Fibroblast of villous mesenchyme (primary cell): ENCODE data around the gene TOMM70. TPM values are rescaled to one million over a fixed set of nuclear protein-coding genes. Genes with fewer than 3 reads are reported as not detected.
A peak's percentile ranks its signal among the peaks of the same experiment; 100 is the strongest.
"Not testable (repeated sequence)": the region's sequence is repeated elsewhere in the genome, so short reads cannot be mapped to it uniquely, and the experiment has no call there.

Source experiments
- DNase-seq: peaks from one replicate; pipeline ENCODE4 v3.0.0-alpha.2; 2010; ENCODE audit warnings: low read depth
- H3K4me3 ChIP-seq: 2 replicates; pipeline ENCODE4 v1.5.1; 2011; ENCODE audit warnings: low read depth, mild to moderate bottlenecking, low read length
- CTCF ChIP-seq: IDR thresholded peaks from 2 replicates; pipeline ENCODE4 v1.5.1; 2012; ENCODE audit warnings: low read depth, mild to moderate bottlenecking, low read length; ENCODE audit not compliant: insufficient read depth
- total RNA-seq: library from RNA; depleted of rRNA; stranded (reverse); fragments of >200 nt; gene quantifications from 2 replicates; pipeline ENCODE4 v1.2.3, GENCODE V29; 2012

Gene TOMM70
- total RNA-seq, 1 donor, result 65.2 TPM

GRCh38 chr3:100358413-100358812, 42.5 kb downstream of the TOMM70 start:
- DNase-seq, result peak; percentile 55
- no peak for TF ChIP-seq CTCF
- no peak overlapping the region for H3K4me3 ChIP-seq

DNA sequence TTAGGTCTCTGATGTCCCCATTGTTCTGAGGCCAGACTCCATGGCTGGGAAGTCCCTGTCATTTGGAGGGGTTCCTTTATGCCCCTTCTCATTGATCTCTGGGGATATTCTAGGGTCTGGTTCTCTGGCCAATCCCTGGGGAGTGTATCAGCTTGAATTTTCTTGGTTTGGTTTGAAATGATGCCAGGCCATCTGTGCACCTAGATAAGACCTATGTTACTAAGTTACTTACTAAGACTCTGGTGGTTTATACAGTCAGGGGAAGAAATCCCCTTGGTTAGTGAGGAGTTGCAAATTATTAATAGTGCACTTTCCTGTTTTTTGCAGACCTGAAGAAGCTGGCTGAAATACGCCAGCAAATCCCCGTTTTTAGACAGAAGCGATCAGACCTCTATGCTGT, 46.0 kb downstream of the TOMM70 start:
- no peak overlapping the region for H3K4me3 ChIP-seq
- TF ChIP-seq CTCF, result no peak
- peak; percentile 18 for DNase-seq

- no peak overlapping the region for H3K4me3 ChIP-seq
- TF ChIP-seq CTCF, result no peak
- peak; percentile 55 for DNase-seq
Observed at GRCh38 chr3:100352296-100353231, 48.3 kb downstream of the TOMM70 start.

DNA sequence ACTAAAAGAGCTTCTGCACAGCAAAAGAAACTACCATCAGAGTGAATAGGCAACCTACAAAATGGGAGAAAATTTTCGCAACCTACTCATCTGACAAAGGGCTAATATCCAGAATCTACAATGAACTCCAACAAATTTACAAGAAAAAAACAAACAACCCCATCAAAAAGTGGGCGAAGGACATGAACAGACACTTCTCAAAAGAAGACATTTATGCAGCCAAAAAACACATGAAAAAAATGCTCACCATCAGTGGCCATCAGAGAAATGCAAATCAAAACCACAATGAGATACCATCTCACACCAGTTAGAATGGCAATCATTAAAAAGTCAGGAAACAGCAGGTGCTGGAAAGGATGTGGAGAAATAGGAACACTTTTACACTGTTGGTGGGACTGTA, 49.1 kb downstream of the TOMM70 start:
- not testable (repeated sequence) for DNase-seq, H3K4me3 ChIP-seq

DNA sequence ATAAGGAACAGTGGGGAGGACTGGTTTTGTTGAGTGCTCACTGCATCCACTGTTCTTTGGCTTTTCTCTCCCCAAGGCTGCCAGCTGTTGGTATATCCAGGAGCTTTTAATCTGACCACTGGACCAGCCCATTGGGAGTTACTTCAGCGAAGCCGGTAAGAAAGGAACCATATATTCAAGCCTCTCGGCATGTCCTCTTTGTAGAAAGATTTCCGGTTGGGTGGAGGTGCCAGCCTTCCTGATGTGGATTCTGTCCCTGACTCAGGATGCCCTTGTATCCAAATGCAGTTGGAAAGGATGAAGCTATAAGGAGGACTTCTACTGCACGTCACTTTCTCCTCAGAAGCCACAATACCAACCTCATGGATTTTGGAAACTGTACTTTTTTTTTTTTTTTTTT, 52.2 kb downstream of the TOMM70 start:
- TF ChIP-seq CTCF, result no peak
- no peak overlapping the region for H3K4me3 ChIP-seq
- no peak for DNase-seq

DNA sequence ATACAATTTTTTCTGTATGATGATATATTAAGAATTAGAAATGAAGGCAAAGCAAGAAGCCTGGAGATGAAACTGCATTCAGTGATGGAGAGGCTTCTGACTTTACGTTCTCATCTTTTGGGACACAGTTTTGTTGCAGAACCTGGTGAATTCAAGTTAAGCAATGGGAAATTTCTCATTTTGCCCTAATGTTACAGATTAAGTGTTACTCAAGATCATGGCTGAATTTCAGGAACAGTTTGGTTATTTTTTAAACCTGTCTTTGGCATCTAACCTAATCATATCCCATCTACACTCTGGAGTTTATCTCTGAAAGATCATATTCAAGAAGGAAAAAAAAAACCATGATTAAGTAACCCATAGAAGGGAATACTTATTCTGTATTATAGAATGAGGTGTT, 60.4 kb downstream of the TOMM70 start:
- TF ChIP-seq CTCF, result no peak
- no peak overlapping the region for H3K4me3 ChIP-seq

GRCh38 chr3:100339786-100340185, 61.1 kb downstream of the TOMM70 start:
- TF ChIP-seq CTCF, result no peak
- H3K4me3 ChIP-seq, result no peak overlapping the region
- no peak for DNase-seq

More for the DNA sequence above, 60.4 kb downstream of the TOMM70 start:
- DNase-seq, result no peak
